Activated gamma-delta T cell treated with Interleukin-2 at 50 U/mL for 16 hours (primary cell): ENCODE measurements around the gene COBL.

Experiments
- DNase-seq: peaks from one replicate; pipeline ENCODE4 v3.0.0-alpha.2; 2020

The COBL gene

DNA sequence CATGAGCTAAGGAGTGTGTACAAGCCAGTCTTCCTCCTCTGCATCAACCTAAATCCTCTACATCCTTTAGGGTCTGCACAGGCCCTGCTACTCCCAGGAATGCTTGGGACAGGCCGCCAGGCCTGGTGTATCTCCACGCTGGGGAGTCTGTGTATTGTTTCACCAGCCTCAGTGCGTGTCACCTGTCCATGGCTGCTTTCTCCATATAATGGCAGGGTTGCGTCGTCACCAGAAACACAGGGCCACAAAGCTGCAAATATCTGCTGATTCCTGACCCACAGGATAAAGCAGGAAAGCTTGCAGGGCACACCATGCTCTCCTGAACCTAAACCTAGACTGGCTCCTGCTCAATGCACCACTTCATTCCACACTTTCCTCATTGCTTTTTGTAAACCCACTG lies 45.6 kb downstream of the COBL start:
- DNase-seq, result no peak

DNA sequence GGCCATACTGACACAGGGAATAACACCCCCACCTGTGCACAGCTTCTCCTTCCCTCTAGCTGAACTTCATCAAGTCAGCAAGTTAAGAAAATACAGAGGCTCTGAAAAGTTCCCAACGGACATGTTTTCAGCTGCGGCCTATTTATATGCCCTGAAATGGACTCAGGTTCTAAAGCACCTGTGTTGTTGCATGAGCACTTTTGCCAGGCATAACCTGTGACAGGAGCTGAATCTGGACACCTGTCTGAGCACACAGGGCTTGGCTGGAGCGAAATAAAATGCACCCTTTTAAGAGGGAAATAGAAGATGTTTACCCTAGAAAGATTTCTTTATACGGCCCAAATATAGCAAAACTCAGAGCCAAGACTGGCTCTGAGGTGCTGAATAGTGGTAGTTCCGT lies 46.7 kb downstream of the COBL start:
- no peak for DNase-seq

DNA sequence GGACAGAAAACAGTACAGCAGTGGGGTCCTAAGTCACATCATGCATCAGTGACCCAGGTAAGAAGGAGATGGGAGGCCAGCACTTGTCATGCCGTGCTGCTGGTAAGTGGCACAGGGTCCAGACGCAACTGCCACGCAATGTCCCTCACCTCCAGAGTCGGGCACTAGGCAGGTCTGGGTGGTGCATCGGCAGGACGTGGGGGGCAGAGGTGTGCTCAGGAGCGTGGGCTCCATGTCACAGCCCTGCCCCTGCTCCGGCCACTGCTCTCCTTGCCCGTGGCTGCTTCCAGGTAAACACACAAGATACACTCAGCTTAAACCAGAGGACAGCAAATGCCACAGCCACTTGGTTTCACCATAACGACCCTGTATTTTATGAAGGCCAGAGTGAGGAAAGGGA lies 47.3 kb downstream of the COBL start:
- DNase-seq, result no peak

DNA sequence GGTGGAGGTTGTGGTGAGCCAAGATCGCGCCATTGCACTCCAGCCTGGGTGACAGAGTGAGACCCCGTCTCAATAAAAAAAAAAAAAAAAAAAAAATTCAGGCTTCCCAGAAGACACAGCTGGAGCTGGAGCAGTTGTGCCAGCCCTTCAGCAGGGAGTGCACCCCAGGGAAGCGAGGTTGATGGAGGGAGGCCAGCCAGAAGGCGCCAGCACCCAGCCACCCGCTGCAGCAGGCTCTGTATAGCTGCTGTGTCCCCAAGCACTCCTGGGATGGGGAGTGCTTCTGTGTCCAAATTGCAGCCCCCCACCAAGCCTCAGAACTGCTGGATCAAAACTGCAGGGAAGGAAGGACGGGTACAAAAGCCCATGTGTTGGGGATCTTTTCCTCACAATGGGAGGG lies 47.8 kb downstream of the COBL start:
- DNase-seq, result no peak

DNA sequence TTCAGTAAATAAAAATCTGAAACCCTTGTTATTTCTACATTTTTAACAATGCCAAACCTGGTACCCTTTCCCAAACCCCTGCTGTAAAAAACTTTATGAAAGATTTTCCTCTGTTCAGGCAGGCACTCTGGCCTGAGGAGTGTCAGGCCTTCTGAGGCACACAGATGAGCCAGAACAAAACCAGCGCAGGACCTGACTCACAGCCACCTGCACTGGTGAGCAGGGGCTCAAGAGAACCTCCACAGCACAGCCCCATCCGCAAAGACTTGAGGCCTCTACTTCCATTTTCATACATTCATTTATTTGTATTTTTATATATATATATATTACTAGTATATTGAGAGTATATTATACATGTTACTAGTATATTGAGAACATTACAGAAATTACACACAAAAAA lies 49.4 kb downstream of the COBL start:
- no peak for DNase-seq

DNA sequence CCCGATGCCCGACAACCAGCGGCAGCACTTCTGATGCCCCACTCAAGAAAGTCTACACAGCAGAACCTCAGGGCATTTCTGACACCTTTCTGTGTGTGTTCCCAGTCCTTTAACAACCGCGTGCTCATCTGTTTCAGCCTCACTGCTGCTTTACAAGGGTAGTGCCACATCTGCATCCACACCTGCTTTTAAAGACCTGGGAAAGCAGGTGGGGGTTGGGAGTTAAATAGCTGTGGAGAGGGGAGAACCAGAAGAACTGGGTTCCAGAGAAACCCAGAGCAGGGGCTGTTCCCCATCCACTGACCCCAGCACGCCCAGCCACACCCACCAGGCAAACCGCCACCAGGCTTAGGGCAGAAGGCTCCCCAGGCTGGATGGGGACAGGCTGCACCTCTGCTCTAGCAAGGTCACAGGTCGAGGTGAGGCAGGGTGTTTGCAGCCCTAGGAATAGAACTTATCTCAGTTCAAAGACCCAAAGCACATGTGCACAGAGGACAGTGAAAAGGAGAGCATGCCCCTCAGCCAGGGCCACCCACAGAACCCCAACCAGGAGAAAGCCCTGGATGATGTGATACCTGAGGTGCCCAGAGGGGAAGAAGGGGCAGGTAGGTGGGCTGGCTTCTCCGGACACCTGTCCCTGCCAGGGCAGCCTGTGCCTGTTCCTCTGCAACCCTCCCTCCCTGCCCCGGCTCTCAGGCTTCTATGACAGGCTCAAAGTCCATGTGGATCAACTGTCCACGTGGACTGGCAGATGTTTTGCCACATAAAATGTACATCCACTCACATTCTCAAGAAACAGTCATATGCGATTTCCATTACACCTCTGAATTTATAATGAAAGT lies 51.3 kb downstream of the COBL start:
- DNase-seq, result no peak

DNA sequence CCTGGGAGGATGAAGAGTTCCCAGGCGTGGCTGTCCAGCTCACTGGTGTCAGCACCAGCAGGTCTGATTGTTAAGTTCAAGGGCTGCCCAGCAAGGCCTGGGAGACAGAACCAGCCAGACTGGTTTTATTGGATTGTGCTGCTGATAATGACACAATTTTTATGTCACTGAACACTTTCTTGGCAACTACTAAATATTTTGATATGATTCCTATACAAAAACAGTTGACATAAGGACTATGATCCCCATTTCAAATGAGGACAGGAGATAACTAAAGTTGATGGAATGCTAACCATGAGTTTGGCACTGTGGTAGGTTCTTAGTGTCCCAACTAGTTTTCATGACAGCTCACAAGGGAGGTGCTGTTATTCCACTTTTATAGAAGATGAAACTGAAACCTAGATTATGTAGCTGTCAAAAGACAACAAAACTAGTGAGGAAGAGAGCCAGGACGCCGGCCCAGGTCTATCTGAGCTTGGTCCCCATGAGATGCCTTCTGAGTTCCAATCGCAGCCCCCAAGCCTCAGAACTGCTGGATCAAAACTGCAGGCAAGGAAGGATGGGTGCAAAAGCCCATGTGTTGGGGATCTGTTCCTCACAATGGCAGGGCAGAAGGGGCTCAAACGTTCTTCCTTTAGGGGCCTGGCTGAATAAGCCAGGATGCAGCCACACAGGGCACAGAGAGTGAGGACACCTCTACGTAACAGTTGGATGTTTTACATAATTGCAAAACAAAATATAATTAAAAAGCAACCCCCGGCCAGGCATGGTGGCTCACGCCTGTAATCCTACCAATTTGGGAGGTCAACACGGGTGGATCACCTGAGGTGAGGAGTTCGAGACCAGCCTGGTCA lies 52.8 kb downstream of the COBL start:
- DNase-seq, result no peak

DNA sequence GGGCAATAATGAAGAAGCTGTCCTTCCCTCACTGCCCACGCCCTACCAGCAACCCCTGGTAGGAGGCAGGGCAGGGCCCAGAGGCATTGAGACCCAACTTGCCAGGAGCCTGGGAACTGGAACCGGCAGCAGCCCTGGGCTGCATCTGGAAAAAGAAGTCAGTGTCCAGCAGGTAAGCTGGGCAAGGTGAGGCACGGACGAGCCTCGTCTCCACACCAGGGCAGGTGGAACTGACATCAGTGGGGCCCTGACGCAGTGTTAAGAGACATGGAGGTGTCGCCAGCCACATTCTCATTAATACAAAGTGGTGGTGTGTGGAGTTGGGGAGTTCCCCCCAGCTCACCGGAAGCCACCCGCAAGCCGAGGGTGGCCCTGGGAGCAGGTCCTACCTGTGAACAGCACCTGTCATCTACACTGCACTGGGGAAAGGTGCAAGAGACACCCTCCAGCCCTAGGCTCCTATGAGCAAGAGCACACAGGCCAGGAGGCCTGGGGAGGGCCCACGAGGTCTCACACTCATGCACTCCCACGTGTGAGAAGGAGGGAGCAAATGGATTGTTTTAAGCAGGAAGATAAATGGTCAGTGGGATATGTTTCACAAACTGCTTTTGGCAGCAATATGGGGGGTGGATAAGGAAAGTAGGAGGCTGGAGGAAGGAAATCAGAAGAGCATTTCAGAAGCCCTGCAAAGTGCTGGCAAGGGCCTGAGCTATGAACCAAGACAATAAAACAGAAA lies 53.6 kb downstream of the COBL start:
- DNase-seq, result no peak

DNA sequence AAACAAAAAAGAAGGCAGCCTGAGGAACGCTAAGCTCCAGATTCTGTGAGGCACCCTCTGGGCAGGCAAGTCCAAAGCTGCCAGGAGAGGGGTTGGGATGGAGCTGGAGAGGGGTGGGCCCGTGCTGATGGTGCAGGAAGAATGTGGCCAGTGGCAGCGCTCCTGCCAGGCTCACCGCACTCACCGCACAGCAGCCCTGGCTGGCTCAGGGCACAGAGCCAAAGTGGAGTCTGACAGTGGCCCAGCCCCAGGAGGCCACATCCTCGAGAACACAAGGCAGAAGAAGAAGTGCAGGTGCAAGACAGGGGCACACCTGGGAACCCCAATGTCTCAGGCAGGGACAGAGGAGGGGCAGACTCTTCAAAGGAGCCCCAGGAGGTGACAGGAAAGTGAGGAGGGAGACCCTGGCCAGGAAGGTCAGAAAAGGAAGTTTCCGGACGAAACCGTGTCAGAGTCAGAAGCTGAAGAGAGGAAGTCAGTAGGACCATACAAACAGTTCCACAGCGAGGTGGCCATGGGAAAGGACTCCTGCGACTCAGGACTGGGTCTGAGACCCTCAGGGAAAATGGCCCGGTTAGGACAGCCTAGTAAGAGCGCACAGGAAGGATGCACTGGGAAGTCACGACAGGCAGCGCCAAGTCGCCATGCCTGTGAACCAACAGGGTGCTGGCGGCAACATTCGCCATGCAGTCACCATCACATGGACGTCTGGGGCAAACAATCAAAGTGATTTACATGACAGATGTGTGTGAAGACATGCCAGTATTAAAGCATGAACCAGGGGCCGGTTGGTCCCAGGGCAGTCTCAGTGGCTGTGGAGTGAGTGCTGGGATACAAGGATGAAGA lies 54.4 kb downstream of the COBL start:
- DNase-seq, result no peak

DNA sequence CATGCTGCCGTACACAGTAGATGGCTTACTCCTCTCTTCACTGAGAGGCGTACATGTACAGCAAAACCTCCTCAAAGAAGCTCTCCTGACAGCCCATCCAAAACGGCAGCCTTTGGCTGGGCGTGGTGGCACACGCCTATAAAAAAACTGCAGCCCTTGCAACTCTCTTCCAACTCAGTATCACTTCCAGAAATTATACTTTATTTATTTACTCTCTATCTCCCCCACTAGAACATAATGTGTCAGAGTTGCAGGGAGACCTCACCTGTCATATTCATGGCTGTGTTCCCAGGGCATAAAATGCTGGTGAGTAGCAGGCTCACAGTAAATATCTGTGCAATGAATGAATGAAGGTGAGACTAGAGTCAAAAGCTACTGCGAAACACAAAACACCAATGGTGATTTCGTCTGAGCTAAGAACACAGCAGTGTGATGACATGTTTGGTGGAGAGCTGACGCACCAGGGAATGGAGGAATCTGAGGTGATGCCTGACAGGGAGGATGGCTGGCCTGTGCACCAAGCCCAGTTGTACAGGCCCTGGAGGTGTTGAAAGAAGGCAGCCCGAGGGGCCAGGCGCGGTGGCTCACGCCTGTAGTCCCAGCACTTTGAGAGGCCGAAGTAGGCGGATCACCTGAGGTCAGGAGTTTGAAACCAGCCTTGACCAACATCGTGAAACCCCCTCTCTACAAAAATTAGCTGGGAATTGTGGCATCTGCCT lies 55.3 kb downstream of the COBL start:
- no peak for DNase-seq

DNA sequence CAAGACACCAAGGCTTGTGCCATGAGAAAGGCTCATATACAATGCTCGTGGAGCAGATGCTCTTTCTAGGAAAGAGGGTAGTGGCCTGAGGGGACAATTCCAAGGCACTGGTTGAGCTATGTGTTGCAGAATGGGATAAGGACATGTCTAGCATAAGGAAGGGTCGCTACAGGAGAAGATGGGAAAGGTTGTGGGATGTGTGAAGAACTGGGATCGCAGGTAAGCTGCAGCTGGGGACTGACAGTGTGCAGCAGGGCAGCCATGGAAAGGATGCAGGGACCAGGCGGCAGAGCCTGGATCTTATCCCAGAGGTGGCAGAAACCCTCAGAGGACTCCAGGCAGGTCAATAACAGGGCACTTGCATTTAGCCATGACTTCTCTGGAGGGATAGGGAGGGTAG lies 56.1 kb downstream of the COBL start:
- no peak for DNase-seq

DNA sequence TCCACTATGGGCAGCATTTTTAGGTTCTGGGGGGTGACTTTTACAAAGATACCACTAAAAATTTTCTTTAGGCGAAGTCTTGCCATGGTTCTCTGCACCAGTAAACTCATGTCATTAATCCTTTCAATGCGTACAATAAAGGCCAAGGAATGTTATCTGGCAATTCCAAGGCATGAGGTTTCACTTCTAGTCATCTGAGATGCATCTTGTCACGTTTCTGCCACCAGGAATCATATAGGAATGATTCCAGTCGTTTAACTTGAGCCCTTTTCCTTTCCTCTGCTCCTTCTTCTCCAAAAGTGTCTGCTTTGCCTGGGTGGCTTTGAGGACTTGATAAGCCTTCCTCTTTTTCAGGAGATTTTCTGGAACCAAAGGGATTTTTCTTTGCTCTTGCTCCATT lies 56.8 kb downstream of the COBL start:
- no peak for DNase-seq

DNA sequence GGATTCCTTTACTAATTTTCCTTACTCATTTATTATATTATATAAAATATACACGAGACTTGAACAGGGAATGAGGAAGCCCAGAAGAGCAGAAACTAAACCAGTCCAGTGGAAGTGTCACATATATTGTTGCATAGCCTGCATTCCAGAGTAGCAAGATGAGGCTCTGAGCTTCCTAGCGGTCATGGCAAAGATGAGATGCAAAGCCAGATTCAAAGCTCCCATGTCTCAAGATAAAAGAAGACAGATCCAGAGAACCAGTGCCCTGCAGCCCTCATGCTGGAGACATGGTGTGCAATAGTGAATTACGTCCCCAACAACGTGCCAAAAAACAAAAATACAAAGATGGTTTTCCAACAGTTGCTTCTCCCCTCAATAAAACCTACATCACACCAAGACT lies 59.7 kb downstream of the COBL start:
- no peak for DNase-seq

DNA sequence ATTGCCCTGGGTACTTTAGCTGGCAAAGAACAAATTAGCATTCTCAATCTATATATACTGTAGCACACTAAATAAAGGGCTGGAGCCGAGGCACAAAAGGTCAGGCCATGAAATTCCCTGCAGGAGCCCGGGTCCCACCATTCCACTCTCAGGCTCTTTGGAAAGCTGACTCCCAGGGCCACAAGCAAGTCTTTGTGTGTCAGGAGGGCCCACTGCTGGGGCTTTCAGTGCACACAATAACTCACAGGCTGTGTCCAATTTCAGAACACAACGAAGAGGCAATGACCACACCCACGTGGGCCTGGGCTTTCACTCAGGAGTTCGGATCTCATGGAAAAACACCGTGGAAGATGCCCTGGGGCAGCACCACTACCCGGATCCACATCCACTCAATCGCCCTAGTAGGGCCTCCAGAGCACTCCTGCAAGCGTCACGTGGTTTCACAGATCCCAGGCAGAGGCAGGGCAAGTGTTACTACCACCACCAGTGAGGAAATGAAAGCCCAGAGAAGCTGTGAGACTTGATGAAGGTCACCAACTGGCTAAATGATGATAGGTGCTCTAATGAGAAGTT lies 60.3 kb downstream of the COBL start:
- no peak for DNase-seq

DNA sequence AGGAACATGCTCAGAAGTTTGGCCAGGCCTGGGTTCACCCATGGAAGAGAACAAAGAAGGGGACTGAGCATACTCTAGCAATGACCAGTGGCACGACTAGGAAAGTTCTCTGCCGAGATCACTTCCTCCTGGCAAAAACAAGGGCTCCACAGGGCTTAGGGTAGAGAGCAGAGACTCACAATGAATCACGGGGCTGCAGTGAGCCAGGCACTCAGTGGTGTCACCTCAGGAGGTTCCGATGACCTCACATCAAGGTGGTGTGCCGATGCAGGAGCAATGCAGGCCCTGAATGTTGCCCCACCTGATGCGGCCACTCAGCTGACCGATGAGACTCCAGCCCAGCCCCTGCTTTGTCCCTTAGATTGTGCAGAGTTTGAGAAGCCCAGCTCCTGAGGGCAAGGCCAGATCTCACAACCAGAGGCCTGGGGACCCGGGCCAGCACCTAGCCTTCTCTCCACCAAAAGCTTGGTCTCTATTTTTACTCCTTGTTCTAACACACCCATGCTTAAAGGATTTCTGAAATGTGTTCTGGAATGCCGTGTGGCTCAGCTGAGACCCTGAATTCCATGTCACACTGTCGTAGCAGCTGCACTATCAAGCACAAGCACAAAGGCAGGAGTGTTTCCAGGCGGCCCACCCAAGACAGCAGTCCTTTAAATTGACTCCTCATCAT lies 60.9 kb downstream of the COBL start:
- no peak for DNase-seq

DNA sequence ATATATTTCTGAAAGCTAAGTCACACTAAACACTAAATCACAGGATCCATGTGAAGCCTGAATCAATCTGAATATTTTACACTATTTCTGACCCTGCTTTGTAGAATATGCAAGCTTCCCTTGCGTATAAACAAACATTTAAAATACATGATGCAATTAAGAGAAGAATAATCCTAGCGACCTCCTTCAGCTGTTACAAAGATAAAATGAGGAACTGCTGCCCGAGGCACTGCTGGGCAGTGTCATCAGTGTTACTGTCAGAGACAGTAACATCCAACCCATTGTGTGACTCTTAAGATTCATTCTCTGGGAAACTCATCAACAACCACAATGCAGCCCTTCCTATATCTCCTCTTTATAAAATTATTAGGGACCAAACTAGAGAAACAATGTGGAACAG lies 61.6 kb downstream of the COBL start:
- DNase-seq, result no peak

DNA sequence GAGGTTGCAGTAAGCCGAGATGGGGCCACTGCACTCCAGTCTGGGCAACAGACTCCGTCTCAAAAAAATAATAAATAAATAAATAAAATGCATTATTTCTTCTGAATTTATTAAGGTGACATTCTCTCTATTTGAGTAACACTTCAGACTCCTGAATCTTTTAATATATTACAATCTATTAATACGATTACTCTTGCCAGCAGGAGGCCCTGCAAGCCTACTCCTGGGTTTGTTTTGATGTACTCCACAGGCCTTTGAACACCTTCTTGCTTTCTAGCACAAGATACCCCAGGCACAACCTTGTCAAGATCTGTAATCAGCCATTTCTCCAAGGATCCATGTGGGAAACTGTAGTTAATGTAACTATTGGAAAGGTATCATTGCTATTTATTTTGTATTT lies 63.5 kb downstream of the COBL start:
- no peak for DNase-seq

DNA sequence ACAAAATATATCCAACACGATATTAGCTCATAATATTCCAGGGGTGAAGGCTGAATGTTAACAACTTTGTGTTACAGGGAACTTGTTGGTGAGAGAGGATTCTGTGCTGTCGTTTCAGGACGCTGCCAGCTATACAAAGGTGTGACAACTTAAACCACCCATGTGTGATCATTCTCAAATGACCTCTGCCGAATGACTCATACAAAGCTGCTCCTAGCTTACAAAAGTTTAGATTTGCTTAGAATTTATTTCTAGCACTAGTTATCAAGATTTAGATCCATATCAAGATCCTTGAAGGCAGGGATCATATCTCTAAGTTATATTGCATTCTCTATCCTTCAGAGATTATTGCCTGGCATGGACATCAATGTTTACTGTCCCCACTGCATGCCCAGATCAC lies 65.3 kb downstream of the COBL start:
- DNase-seq, result no peak

DNA sequence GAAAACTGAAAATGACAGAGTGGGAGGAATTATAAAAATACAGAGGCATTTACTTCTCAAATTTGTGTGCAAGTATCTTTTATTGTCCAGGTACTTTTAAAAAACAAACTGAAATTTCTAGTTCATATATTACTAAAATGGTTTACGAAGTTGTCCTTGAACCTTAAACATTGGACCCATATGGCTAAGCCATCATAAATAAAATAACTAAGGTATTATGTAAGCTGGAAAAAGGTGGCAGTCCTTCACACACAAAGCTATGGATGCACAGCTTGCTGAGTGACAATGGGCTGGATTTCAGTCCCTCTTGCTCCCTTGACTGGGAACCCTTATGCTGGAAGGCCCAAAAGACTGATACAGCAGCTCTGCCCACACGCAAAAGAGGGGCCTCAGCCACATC lies 66.1 kb downstream of the COBL start:
- DNase-seq, result no peak

DNA sequence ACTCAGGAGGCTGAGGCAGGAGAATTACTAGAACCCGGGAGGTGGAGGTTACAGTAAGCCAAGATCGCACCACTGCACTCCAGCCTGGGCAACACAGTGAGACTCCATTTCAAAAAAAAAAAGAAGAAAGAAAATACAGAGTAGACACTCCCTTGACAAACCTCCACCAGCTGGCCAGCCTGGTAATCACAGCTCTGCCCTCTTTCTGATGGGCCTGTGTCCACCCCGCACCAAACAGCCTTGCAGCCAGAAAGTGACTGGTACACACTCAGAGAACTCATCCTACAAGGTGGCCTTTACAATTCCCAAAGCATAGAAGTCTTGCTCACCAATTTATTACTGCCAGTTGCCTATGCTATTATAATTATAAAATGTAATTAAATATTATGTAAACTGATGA lies 66.6 kb downstream of the COBL start:
- no peak for DNase-seq
